K562 (cell line): ENCODE results near the gene HCFC1R1. TPM values are rescaled to one million over a fixed set of nuclear protein-coding genes. Genes with fewer than 3 reads are reported as not detected.

Experiments
- ARID3B ChIP-seq: fragments of 250-450 bp; sonication (Bioruptor Pico); IDR thresholded peaks from 2 replicates; pipeline ENCODE4 v1.4.0; 2020; ENCODE audit warnings: borderline replicate concordance
- CREB1 ChIP-seq, 2 experiments: sonication (generic) in 1 of 2; formaldehyde crosslinking in 1 of 2; IDR thresholded peaks; 2 replicates each; pipeline versions ENCODE4 v1.6.1 to v1.8.0; 2012 to 2022; ENCODE audit warnings: inconsistent platforms in 1 of 2, mild to moderate bottlenecking in 1 of 2, missing genetic modification reagents in 1 of 2, moderate library complexity in 1 of 2
- CTBP1 ChIP-seq: fragments of 450-650 bp; IDR thresholded peaks from 2 replicates; pipeline ENCODE4 v1.6.1; 2016; ENCODE audit warnings: borderline replicate concordance
- GTF2F1 ChIP-seq: IDR thresholded peaks from 2 replicates; pipeline ENCODE4 v1.6.1; 2011; ENCODE audit warnings: low read depth, low read length, improper control_type of control experiment
- MAX ChIP-seq: sonication (generic); formaldehyde crosslinking; IDR thresholded peaks from 2 replicates; pipeline ENCODE4 v1.9.0; 2022; ENCODE audit warnings: mild to moderate bottlenecking, missing genetic modification reagents
- MCM3 ChIP-seq: fragments of 450-650 bp; IDR thresholded peaks from 2 replicates; pipeline ENCODE4 v1.6.1; 2016
- MLLT1 ChIP-seq, 2 experiments: fragments of 450-650 bp; IDR thresholded peaks; 2 replicates each; pipeline ENCODE4 v1.6.1; 2016
- MYBL2 ChIP-seq, 2 experiments: fragments of 450-650 bp in 1 of 2; sonication (generic) in 1 of 2; formaldehyde crosslinking in 1 of 2; IDR thresholded peaks; 2 replicates each; pipeline versions ENCODE4 v1.6.1 to v1.8.1; 2017 to 2022; ENCODE audit warnings: borderline replicate concordance in 1 of 2, inconsistent platforms in 1 of 2, low read depth in 1 of 2, mild to moderate bottlenecking in 1 of 2, missing genetic modification reagents in 1 of 2, moderate library complexity in 1 of 2
- ZBTB8A ChIP-seq: fragments of 450-650 bp; IDR thresholded peaks from 2 replicates; pipeline ENCODE4 v1.6.1; 2018; ENCODE audit warnings: mild to moderate bottlenecking, moderate library complexity; ENCODE audit not compliant: partially characterized antibody
- ZC3H4 ChIP-seq: sonication (generic); formaldehyde crosslinking; IDR thresholded peaks from 2 replicates; pipeline ENCODE4 v1.9.0; 2021; ENCODE audit warnings: missing genetic modification reagents, borderline replicate concordance
- ZNF143 ChIP-seq: sonication (generic); formaldehyde crosslinking; IDR thresholded peaks from 2 replicates; pipeline ENCODE4 v1.9.0; 2022; ENCODE audit warnings: mild to moderate bottlenecking, missing genetic modification reagents
- ZNF57 ChIP-seq: fragments of 450-650 bp; formaldehyde crosslinking; IDR thresholded peaks from 2 replicates; pipeline ENCODE4 v1.4.0; 2020; ENCODE audit warnings: mild to moderate bottlenecking, moderate library complexity
- ZNF76 ChIP-seq: fragments of 250-450 bp; sonication (Bioruptor Pico); IDR thresholded peaks from 2 replicates; pipeline ENCODE4 v1.4.0; 2020; ENCODE audit warnings: mild to moderate bottlenecking, moderate library complexity, borderline replicate concordance
- polyA plus RNA-seq, 8 experiments: library from polyadenylated mRNA; depleted of rRNA in 4 of 8; stranded (reverse) in 5 of 8; unstranded in 3 of 8; fragments of >200 nt; fragmentation: Nextera tagmentation in 2 of 8; fragmentation: Illumina TruSeq in 1 of 8; extraction: Ambion mirVana in 2 of 8; extraction: Trizol in 1 of 8; gene quantifications; 2 replicates each; pipeline versions ENCODE4 v1.2.1 to v1.2.3, GENCODE V29; 2011 to 2014; ENCODE audit warnings: inconsistent platforms in 1 of 8, missing spikeins in 1 of 8
- total RNA-seq, 7 experiments: library from RNA; depleted of rRNA in 6 of 7; stranded (reverse); fragments of >200 nt in 6 of 7; fragmentation: Illumina TruSeq in 2 of 7; extraction: Trizol in 2 of 7; gene quantifications; 2 replicates each; pipeline versions ENCODE4 v1.2.1 to v1.2.3, GENCODE V29; 2011 to 2021; ENCODE audit warnings: low replicate concordance in 1 of 7
- TF ChIP-seq, protein P1 (sequence below): fragments of 450-650 bp; IDR thresholded peaks from 2 replicates; pipeline ENCODE4 v1.6.1; 2017; ENCODE audit warnings: antibody characterized with exemption
- TF ChIP-seq, protein P2 (sequence below): sonication (generic); formaldehyde crosslinking; IDR thresholded peaks from 2 replicates; pipeline ENCODE4 v1.8.1; 2023; ENCODE audit warnings: mild to moderate bottlenecking, missing genetic modification reagents, moderate library complexity
- TF ChIP-seq, protein P3 (sequence below): fragments of 450-650 bp; IDR thresholded peaks from 2 replicates; pipeline ENCODE4 v1.6.1; 2018; ENCODE audit warnings: mild to moderate bottlenecking, low read depth; ENCODE audit not compliant: partially characterized antibody

Gene HCFC1R1
- total and polyA plus RNA-seq, 9 of the 15 experiments (the other 6 are each of a cell fraction or from before 2014, with no cell fraction given), result 2.2 to 29.0 (median 11.2) TPM

DNA sequence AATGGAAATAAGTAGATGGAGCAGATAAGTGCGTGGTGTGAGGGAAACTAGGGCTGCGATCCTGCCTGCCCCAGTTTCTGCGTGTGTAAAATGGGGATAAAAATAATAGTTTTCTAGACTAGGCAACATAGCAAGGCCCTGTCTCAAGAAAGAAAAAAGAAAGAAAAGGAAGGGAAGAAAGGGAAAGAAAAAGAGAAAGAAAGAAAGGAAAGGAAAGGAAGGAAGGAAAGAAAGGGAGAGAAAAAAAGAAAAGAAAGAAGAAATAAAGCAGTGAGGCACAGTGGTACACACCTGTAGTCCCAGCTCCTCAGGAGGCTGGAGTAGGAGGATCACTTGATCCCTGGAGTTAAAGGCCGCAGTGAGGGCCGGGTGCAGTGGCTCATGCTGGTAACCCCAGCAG lies 41.3 kb downstream of the HCFC1R1 start (continued):
- no peak for TF ChIP-seq CREB1 (IDR thresholded peaks at IDR 0.05)
- no peak for TF ChIP-seq CREB1 (CRISPR knock-in tag; IDR thresholded peaks at IDR 0.05)
- TF ChIP-seq GTF2F1, result no peak
- TF ChIP-seq ARID3B, result no peak
- no peak for TF ChIP-seq ZBTB8A
- TF ChIP-seq MLLT1 (IDR thresholded peaks at IDR 0.05), result peak in 1 of 2 experiments; percentile 60; a peak in 1 of 4 replicates
- TF ChIP-seq, protein P1, sequence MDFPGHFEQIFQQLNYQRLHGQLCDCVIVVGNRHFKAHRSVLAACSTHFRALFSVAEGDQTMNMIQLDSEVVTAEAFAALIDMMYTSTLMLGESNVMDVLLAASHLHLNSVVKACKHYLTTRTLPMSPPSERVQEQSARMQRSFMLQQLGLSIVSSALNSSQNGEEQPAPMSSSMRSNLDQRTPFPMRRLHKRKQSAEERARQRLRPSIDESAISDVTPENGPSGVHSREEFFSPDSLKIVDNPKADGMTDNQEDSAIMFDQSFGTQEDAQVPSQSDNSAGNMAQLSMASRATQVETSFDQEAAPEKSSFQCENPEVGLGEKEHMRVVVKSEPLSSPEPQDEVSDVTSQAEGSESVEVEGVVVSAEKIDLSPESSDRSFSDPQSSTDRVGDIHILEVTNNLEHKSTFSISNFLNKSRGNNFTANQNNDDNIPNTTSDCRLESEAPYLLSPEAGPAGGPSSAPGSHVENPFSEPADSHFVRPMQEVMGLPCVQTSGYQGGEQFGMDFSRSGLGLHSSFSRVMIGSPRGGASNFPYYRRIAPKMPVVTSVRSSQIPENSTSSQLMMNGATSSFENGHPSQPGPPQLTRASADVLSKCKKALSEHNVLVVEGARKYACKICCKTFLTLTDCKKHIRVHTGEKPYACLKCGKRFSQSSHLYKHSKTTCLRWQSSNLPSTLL, result no peak
- TF ChIP-seq, protein P2, sequence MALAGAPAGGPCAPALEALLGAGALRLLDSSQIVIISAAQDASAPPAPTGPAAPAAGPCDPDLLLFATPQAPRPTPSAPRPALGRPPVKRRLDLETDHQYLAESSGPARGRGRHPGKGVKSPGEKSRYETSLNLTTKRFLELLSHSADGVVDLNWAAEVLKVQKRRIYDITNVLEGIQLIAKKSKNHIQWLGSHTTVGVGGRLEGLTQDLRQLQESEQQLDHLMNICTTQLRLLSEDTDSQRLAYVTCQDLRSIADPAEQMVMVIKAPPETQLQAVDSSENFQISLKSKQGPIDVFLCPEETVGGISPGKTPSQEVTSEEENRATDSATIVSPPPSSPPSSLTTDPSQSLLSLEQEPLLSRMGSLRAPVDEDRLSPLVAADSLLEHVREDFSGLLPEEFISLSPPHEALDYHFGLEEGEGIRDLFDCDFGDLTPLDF (CRISPR knock-in tag), result no peak
- TF ChIP-seq, protein P3, sequence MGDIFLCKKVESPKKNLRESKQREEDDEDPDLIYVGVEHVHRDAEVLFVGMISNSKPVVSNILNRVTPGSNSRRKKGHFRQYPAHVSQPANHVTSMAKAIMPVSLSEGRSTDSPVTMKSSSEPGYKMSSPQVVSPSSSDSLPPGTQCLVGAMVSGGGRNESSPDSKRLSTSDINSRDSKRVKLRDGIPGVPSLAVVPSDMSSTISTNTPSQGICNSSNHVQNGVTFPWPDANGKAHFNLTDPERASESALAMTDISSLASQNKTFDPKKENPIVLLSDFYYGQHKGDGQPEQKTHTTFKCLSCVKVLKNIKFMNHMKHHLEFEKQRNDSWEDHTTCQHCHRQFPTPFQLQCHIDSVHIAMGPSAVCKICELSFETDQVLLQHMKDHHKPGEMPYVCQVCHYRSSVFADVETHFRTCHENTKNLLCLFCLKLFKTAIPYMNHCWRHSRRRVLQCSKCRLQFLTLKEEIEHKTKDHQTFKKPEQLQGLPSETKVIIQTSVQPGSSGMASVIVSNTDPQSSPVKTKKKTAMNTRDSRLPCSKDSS, result no peak
- no peak for TF ChIP-seq ZNF57 (CRISPR knock-in tag)
- no peak for TF ChIP-seq ZC3H4 (CRISPR knock-in tag)
- TF ChIP-seq ZNF143 (CRISPR knock-in tag), result no peak
- TF ChIP-seq MAX (CRISPR knock-in tag), result no peak
- TF ChIP-seq CTBP1, result no peak
- no peak for TF ChIP-seq MCM3
- TF ChIP-seq MYBL2 (IDR thresholded peaks at IDR 0.05; ENCODE audit: low read depth), result no peak
- no peak for TF ChIP-seq MYBL2 (CRISPR knock-in tag; IDR thresholded peaks at IDR 0.05; ENCODE audit: borderline replicate concordance)
- TF ChIP-seq ZNF76 (CRISPR knock-in tag), result no peak
